ENCODE measurements around the gene ANKRD40CL.

Gene ANKRD40CL

GRCh38 chr17:50794361-50794760, 27.0 kb upstream of the ANKRD40CL start:
- DNase-seq (ENCODE audit: low read depth): no peak
- H3K4me3 ChIP-seq (ENCODE audit: low read depth, low read length): no peak overlapping the region
- TF ChIP-seq, protein P1, sequence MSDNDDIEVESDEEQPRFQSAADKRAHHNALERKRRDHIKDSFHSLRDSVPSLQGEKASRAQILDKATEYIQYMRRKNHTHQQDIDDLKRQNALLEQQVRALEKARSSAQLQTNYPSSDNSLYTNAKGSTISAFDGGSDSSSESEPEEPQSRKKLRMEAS (IDR thresholded peaks at IDR 0.05; ENCODE audit: low read depth, low read length): no peak
- TF ChIP-seq MYC (IDR thresholded peaks at IDR 0.05; ENCODE audit: low read depth, low read length) (no peak), POLR2A (IDR thresholded peaks at IDR 0.05; ENCODE audit: extremely low read depth, insufficient read length) (no peak)
- TF ChIP-seq, protein P2, sequence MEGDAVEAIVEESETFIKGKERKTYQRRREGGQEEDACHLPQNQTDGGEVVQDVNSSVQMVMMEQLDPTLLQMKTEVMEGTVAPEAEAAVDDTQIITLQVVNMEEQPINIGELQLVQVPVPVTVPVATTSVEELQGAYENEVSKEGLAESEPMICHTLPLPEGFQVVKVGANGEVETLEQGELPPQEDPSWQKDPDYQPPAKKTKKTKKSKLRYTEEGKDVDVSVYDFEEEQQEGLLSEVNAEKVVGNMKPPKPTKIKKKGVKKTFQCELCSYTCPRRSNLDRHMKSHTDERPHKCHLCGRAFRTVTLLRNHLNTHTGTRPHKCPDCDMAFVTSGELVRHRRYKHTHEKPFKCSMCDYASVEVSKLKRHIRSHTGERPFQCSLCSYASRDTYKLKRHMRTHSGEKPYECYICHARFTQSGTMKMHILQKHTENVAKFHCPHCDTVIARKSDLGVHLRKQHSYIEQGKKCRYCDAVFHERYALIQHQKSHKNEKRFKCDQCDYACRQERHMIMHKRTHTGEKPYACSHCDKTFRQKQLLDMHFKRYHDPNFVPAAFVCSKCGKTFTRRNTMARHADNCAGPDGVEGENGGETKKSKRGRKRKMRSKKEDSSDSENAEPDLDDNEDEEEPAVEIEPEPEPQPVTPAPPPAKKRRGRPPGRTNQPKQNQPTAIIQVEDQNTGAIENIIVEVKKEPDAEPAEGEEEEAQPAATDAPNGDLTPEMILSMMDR (IDR thresholded peaks at IDR 0.05; ENCODE audit: low read depth, low read length): no peak

GRCh38 chr17:50793007-50793406, 25.7 kb upstream of the ANKRD40CL start:
- TF ChIP-seq, protein P2 (IDR thresholded peaks at IDR 0.05; ENCODE audit: low read depth, low read length): no peak
- no peak for TF ChIP-seq POLR2A (IDR thresholded peaks at IDR 0.05; ENCODE audit: extremely low read depth, insufficient read length)
- TF ChIP-seq, protein P1 (IDR thresholded peaks at IDR 0.05; ENCODE audit: low read depth, low read length): no peak
- TF ChIP-seq MYC (IDR thresholded peaks at IDR 0.05; ENCODE audit: low read depth, low read length): no peak
- H3K4me3 ChIP-seq (ENCODE audit: low read depth, low read length): no peak overlapping the region
- DNase-seq (ENCODE audit: low read depth): no peak

DNA sequence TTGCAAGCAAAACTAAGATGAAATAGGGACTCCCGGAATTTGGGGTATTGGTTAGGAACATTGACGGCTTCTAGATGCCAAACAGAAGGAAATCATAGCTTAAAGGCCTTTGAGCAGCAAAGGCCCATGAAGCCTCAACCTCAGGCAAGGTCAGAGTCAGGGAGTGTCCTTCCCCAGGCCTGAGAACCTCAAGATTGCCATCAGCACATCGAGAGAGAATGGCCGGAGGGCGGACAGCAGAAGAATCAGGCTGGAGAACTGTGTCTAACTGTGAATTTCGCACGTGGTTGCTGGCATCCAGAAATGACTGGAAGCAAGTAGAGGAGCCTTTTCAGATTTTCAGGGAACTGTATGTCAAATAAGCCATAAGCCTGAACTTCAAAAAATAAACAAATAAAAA, 24.8 kb upstream of the ANKRD40CL start:
- TF ChIP-seq MYC (IDR thresholded peaks at IDR 0.05; ENCODE audit: low read depth, low read length) (no peak), POLR2A (IDR thresholded peaks at IDR 0.05; ENCODE audit: extremely low read depth, insufficient read length) (no peak)
- TF ChIP-seq, protein P2 (IDR thresholded peaks at IDR 0.05; ENCODE audit: low read depth, low read length): no peak
- TF ChIP-seq, protein P1 (IDR thresholded peaks at IDR 0.05; ENCODE audit: low read depth, low read length): no peak
- H3K4me3 ChIP-seq (ENCODE audit: low read depth, low read length): no peak overlapping the region
- DNase-seq (ENCODE audit: low read depth): no peak

DNA sequence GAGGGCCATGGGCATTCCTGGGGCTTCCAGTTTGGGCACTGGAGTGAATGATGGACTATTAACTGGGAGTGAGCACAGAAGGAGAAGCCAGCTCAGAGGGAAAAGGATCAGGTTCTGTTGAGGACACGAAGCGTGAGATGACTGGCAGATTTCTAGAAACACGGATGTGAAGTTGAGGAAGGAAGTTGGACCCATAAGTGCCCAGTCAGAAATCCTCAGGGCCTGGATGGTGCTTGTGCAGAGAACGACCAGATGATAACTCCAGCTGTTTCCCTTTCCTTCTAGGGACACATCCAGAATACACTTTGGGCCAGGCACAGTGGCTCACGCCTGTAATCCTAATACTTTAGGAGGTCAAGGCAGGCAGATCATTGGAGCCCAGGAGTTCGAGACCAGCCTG, 23.3 kb upstream of the ANKRD40CL start:
- no peak overlapping the region for H3K4me3 ChIP-seq (ENCODE audit: low read depth, low read length)
- TF ChIP-seq, protein P1 (IDR thresholded peaks at IDR 0.05; ENCODE audit: low read depth, low read length): no peak
- TF ChIP-seq MYC (IDR thresholded peaks at IDR 0.05; ENCODE audit: low read depth, low read length) (no peak), POLR2A (IDR thresholded peaks at IDR 0.05; ENCODE audit: extremely low read depth, insufficient read length) (no peak)
- TF ChIP-seq, protein P2 (IDR thresholded peaks at IDR 0.05; ENCODE audit: low read depth, low read length): no peak
- DNase-seq (ENCODE audit: low read depth): no peak

- no peak for DNase-seq (ENCODE audit: low read depth)
- no peak overlapping the region for H3K4me3 ChIP-seq (ENCODE audit: low read depth, low read length)
- TF ChIP-seq POLR2A (IDR thresholded peaks at IDR 0.05; ENCODE audit: extremely low read depth, insufficient read length): no peak
- TF ChIP-seq, protein P2 (IDR thresholded peaks at IDR 0.05; ENCODE audit: low read depth, low read length): no peak
- TF ChIP-seq, protein P1 (IDR thresholded peaks at IDR 0.05; ENCODE audit: low read depth, low read length): no peak
- TF ChIP-seq MYC (IDR thresholded peaks at IDR 0.05; ENCODE audit: low read depth, low read length): no peak
These were observed 19.8 kb upstream of the ANKRD40CL start for GRCh38 chr17:50787106-50787505.
